ENCODE results near the gene IL12RB2.

The IL12RB2 gene

GRCh38 chr1:67307251-67308060 is at the start of gene IL12RB2:
TSS of gene IL12RB2 (plus strand) at chr1:67307873. CDS start at chr1:67320369, 12,496 bp downstream.
- DNase-seq (ENCODE audit: low read depth, low spot score), result no peak

- DNase-seq (ENCODE audit: low read depth, low spot score), result no peak
Observed at GRCh38 chr1:67261680-67262079, 46.0 kb upstream of the IL12RB2 start.

- no peak for DNase-seq (ENCODE audit: low read depth, low spot score)
Observed at GRCh38 chr1:67262735-67263134, 44.9 kb upstream of the IL12RB2 start.

- no peak for DNase-seq (ENCODE audit: low read depth, low spot score)
Observed at GRCh38 chr1:67264152-67264551, 43.5 kb upstream of the IL12RB2 start.

- no peak for DNase-seq (ENCODE audit: low read depth, low spot score)
Observed at GRCh38 chr1:67264899-67265298, 42.8 kb upstream of the IL12RB2 start.

- DNase-seq (ENCODE audit: low read depth, low spot score), result no peak
Observed at GRCh38 chr1:67269061-67269460, 38.6 kb upstream of the IL12RB2 start.

- no peak for DNase-seq (ENCODE audit: low read depth, low spot score)
Observed at GRCh38 chr1:67270541-67270940, 37.1 kb upstream of the IL12RB2 start.

GRCh38 chr1:67273591-67273990 is 34.1 kb upstream of the IL12RB2 start:
- no peak for DNase-seq (ENCODE audit: low read depth, low spot score)

GRCh38 chr1:67274623-67275325 is 32.9 kb upstream of the IL12RB2 start:
- no peak for DNase-seq (ENCODE audit: low read depth, low spot score)

- DNase-seq (ENCODE audit: low read depth, low spot score), result no peak
Observed at GRCh38 chr1:67280696-67281095, 27.0 kb upstream of the IL12RB2 start.

GRCh38 chr1:67281244-67281643 is 26.4 kb upstream of the IL12RB2 start:
- no peak for DNase-seq (ENCODE audit: low read depth, low spot score)

GRCh38 chr1:67285780-67286488 is 21.7 kb upstream of the IL12RB2 start:
- no peak for DNase-seq (ENCODE audit: low read depth, low spot score)

GRCh38 chr1:67290236-67290635 is 17.4 kb upstream of the IL12RB2 start:
- DNase-seq (ENCODE audit: low read depth, low spot score), result no peak

- no peak for DNase-seq (ENCODE audit: low read depth, low spot score)
Observed at GRCh38 chr1:67294836-67295617, 12.6 kb upstream of the IL12RB2 start.

GRCh38 chr1:67298762-67299161 is 8.9 kb upstream of the IL12RB2 start:
- no peak for DNase-seq (ENCODE audit: low read depth, low spot score)

- no peak for DNase-seq (ENCODE audit: low read depth, low spot score)
Observed at GRCh38 chr1:67299296-67299695, 8.4 kb upstream of the IL12RB2 start.

GRCh38 chr1:67300561-67300960 is 7.1 kb upstream of the IL12RB2 start:
- no peak for DNase-seq (ENCODE audit: low read depth, low spot score)

- DNase-seq (ENCODE audit: low read depth, low spot score), result no peak
Observed at GRCh38 chr1:67304023-67304422, 3.6 kb upstream of the IL12RB2 start.

- no peak for DNase-seq (ENCODE audit: low read depth, low spot score)
Observed at GRCh38 chr1:67306547-67306946, 1.1 kb upstream of the IL12RB2 start.

- no peak for DNase-seq (ENCODE audit: low read depth, low spot score)
Observed at GRCh38 chr1:67308136-67308535, 463 bp downstream of the IL12RB2 start.

- no peak for DNase-seq (ENCODE audit: low read depth, low spot score)
Observed at GRCh38 chr1:67312615-67313014, 4.9 kb downstream of the IL12RB2 start.

Measured in iPS DF 19.7 (cell line).